Neural progenitor cell (in vitro differentiated cells): ENCODE results near the gene TEKT2. TPM values are rescaled to one million over a fixed set of nuclear protein-coding genes. Genes with fewer than 3 reads are reported as not detected.
A peak's percentile ranks its signal among the peaks of the same experiment; 100 is the strongest.

Experiments used
- DNase-seq: peaks from one replicate; pipeline ENCODE4 v3.0.0-alpha.2; 2016; ENCODE audit warnings: low spot score
- H2AFZ ChIP-seq: fragments of 200-600 bp; sonication (generic); replicated peaks from 2 replicates; pipeline ENCODE4 v1.6.1; 2016; ENCODE audit warnings: antibody characterized with exemption
- H3F3A ChIP-seq: fragments of 200-600 bp; sonication (generic); 2 replicates; pipeline ENCODE4 v1.6.1; 2016; ENCODE audit warnings: antibody characterized with exemption, low read depth
- H3K27ac ChIP-seq: fragments of 200-600 bp; sonication (generic); 2 replicates; pipeline ENCODE4 v1.5.1; 2016; ENCODE audit warnings: mild to moderate bottlenecking
- H3K27me3 ChIP-seq: fragments of 200-600 bp; sonication (generic); 2 replicates; pipeline ENCODE4 v1.6.1; 2016; ENCODE audit warnings: mild to moderate bottlenecking, moderate library complexity
- H3K36me3 ChIP-seq: fragments of 200-600 bp; sonication (generic); 2 replicates; pipeline ENCODE4 v1.5.1; 2016
- H3K4me1 ChIP-seq: fragments of 200-600 bp; sonication (generic); 2 replicates; pipeline ENCODE4 v1.6.1; 2016; ENCODE audit warnings: mixed run types
- H3K4me2 ChIP-seq: fragments of 200-600 bp; sonication (generic); 2 replicates; pipeline ENCODE4 v1.6.1; 2016
- H3K4me3 ChIP-seq: fragments of 200-600 bp; sonication (generic); 2 replicates; pipeline ENCODE4 v1.5.1; 2016
- H3K79me2 ChIP-seq: fragments of 200-600 bp; sonication (generic); 2 replicates; pipeline ENCODE4 v1.6.1; 2016; ENCODE audit warnings: low read depth
- H3K9ac ChIP-seq: fragments of 200-600 bp; sonication (generic); 2 replicates; pipeline ENCODE4 v1.6.1; 2016
- H3K9me3 ChIP-seq: fragments of 200-600 bp; sonication (generic); 2 replicates; pipeline ENCODE4 v1.5.1; 2016; ENCODE audit warnings: low read depth
- H4K20me1 ChIP-seq: fragments of 200-600 bp; sonication (generic); 2 replicates; pipeline ENCODE4 v1.6.1; 2016; ENCODE audit warnings: low read depth
- H3K27ac Mint-ChIP-seq: 3 replicates; pipeline ENCODE4 v1.8.0; 2021; ENCODE audit warnings: mixed read lengths
- H3K27me3 Mint-ChIP-seq: 2 replicates; pipeline ENCODE4 v1.8.0; 2022; ENCODE audit warnings: low read depth, mild to moderate bottlenecking, inconsistent platforms, moderate library complexity, mixed read lengths; ENCODE audit not compliant: insufficient read depth
- H3K36me3 Mint-ChIP-seq: 3 replicates; pipeline ENCODE4 v1.8.0; 2021; ENCODE audit warnings: mixed read lengths
- H3K4me1 Mint-ChIP-seq: 3 replicates; pipeline ENCODE4 v1.8.0; 2021; ENCODE audit warnings: mixed read lengths
- H3K4me3 Mint-ChIP-seq: 3 replicates; pipeline ENCODE4 v1.8.0; 2021; ENCODE audit warnings: mild to moderate bottlenecking, moderate library complexity, mixed read lengths
- H3K9me3 Mint-ChIP-seq: 3 replicates; pipeline ENCODE4 v1.8.0; 2020; ENCODE audit warnings: mixed read lengths
- EZH2 ChIP-seq: fragments of 200-600 bp; sonication (generic); IDR thresholded peaks from 2 replicates; pipeline ENCODE4 v1.6.1; 2017; ENCODE audit warnings: antibody characterized with exemption, mild to moderate bottlenecking, moderate library complexity
- EZH2phosphoT487 ChIP-seq: fragments of 200-600 bp; sonication (generic); IDR thresholded peaks from 2 replicates; pipeline ENCODE4 v1.6.1; 2017; ENCODE audit warnings: antibody characterized with exemption
- total RNA-seq: library from RNA; depleted of rRNA; stranded (reverse); fragments of >200 nt; gene quantifications from 2 replicates; pipeline ENCODE4 v1.2.3, GENCODE V29; 2015; ENCODE audit warnings: low replicate concordance
- TF ChIP-seq, protein P1 (sequence below): fragments of 200-600 bp; sonication (generic); IDR thresholded peaks from 2 replicates; pipeline ENCODE4 v1.5.1; 2017; ENCODE audit warnings: antibody characterized with exemption, mild to moderate bottlenecking

The TEKT2 gene
- total RNA-seq, 1 donor from 2014 or later, result 2.7 TPM

DNA sequence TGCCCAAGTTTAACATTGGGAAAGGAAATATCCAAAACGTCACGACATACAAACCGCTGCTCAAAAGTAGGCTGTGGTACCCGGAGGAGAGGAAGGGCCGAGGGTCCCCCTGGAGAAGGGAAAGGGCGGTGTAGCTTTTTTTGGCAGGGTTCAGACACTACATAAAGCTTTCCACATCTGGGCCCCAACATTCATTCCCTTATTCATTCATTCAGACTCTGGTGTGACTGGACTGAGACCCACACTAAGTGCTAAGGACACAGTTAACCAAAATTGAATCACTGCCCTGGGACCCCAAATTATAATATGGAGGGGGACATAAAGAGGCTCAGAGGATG is 51.4 kb downstream of the TEKT2 start:
- no peaks in the 10 kb centered on the region for H3K9me3 Mint-ChIP-seq
- H2AFZ ChIP-seq, result no peak overlapping the region
- peaks cover 4% of the 10 kb centered on the region for H3K36me3 Mint-ChIP-seq
- no peaks in the 10 kb centered on the region for H3F3A ChIP-seq
- H3K27me3 Mint-ChIP-seq, result no peaks in the 10 kb centered on the region
- H3K4me3 ChIP-seq, result no peak overlapping the region
- H3K36me3 ChIP-seq, result no peaks in the 10 kb centered on the region
- H3K4me2 ChIP-seq, result no peak overlapping the region
- H3K4me1 Mint-ChIP-seq, result peaks cover 7% of the 10 kb centered on the region
- DNase-seq, result no peak
- H3K9me3 ChIP-seq, result no peaks in the 10 kb centered on the region
- no peak overlapping the region for H3K27ac Mint-ChIP-seq
- H3K27me3 ChIP-seq, result no peaks in the 10 kb centered on the region
- no peaks in the 10 kb centered on the region for H3K4me1 ChIP-seq
- TF ChIP-seq EZH2phosphoT487 (no peak), EZH2 (no peak)
- TF ChIP-seq, protein P1, sequence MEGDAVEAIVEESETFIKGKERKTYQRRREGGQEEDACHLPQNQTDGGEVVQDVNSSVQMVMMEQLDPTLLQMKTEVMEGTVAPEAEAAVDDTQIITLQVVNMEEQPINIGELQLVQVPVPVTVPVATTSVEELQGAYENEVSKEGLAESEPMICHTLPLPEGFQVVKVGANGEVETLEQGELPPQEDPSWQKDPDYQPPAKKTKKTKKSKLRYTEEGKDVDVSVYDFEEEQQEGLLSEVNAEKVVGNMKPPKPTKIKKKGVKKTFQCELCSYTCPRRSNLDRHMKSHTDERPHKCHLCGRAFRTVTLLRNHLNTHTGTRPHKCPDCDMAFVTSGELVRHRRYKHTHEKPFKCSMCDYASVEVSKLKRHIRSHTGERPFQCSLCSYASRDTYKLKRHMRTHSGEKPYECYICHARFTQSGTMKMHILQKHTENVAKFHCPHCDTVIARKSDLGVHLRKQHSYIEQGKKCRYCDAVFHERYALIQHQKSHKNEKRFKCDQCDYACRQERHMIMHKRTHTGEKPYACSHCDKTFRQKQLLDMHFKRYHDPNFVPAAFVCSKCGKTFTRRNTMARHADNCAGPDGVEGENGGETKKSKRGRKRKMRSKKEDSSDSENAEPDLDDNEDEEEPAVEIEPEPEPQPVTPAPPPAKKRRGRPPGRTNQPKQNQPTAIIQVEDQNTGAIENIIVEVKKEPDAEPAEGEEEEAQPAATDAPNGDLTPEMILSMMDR, result no peak
- no peak overlapping the region for H3K27ac ChIP-seq
- H3K4me3 Mint-ChIP-seq, result no peak overlapping the region
- no peak overlapping the region for H3K9ac ChIP-seq
- no peaks in the 10 kb centered on the region for H3K79me2 ChIP-seq
- no peaks in the 10 kb centered on the region for H4K20me1 ChIP-seq

GRCh38 chr1:36135796-36136195 is 51.9 kb downstream of the TEKT2 start:
- H2AFZ ChIP-seq, result no peak overlapping the region
- no peak for DNase-seq
- TF ChIP-seq EZH2phosphoT487 (no peak), EZH2 (no peak)
- TF ChIP-seq, protein P1, result no peak
- no peaks in the 10 kb centered on the region for H3K9me3 Mint-ChIP-seq
- no peaks in the 10 kb centered on the region for H4K20me1 ChIP-seq
- peaks cover 4% of the 10 kb centered on the region for H3K36me3 Mint-ChIP-seq
- no peaks in the 10 kb centered on the region for H3K27me3 Mint-ChIP-seq
- no peaks in the 10 kb centered on the region for H3F3A ChIP-seq
- H3K4me3 Mint-ChIP-seq, result no peak overlapping the region
- H3K27ac Mint-ChIP-seq, result peak overlapping the region; percentile 32
- no peak overlapping the region for H3K27ac ChIP-seq
- H3K4me3 ChIP-seq, result no peak overlapping the region
- no peaks in the 10 kb centered on the region for H3K79me2 ChIP-seq
- H3K4me1 ChIP-seq, result no peaks in the 10 kb centered on the region
- no peaks in the 10 kb centered on the region for H3K9me3 ChIP-seq
- no peaks in the 10 kb centered on the region for H3K27me3 ChIP-seq
- H3K9ac ChIP-seq, result no peak overlapping the region
- no peak overlapping the region for H3K4me2 ChIP-seq
- H3K4me1 Mint-ChIP-seq, result peaks cover 7% of the 10 kb centered on the region
- no peaks in the 10 kb centered on the region for H3K36me3 ChIP-seq

- H3K9ac ChIP-seq, result no peak overlapping the region
- H3K27ac ChIP-seq, result no peak overlapping the region
- no peaks in the 10 kb centered on the region for H3K9me3 Mint-ChIP-seq
- H3K27me3 ChIP-seq, result no peaks in the 10 kb centered on the region
- H3K4me3 Mint-ChIP-seq, result no peak overlapping the region
- no peaks in the 10 kb centered on the region for H3F3A ChIP-seq
- peaks cover 7% of the 10 kb centered on the region for H3K4me1 Mint-ChIP-seq
- H3K4me3 ChIP-seq, result no peak overlapping the region
- no peaks in the 10 kb centered on the region for H3K79me2 ChIP-seq
- H4K20me1 ChIP-seq, result no peaks in the 10 kb centered on the region
- H3K4me1 ChIP-seq, result no peaks in the 10 kb centered on the region
- TF ChIP-seq EZH2phosphoT487 (no peak), EZH2 (no peak)
- TF ChIP-seq, protein P1, result no peak
- no peaks in the 10 kb centered on the region for H3K27me3 Mint-ChIP-seq
- H3K36me3 ChIP-seq, result no peaks in the 10 kb centered on the region
- DNase-seq, result no peak
- H3K27ac Mint-ChIP-seq, result no peak overlapping the region
- H2AFZ ChIP-seq, result no peak overlapping the region
- H3K9me3 ChIP-seq, result no peaks in the 10 kb centered on the region
- H3K36me3 Mint-ChIP-seq, result peaks cover 8% of the 10 kb centered on the region
- no peak overlapping the region for H3K4me2 ChIP-seq
These were observed 52.6 kb downstream of the TEKT2 start for GRCh38 chr1:36136535-36136934.

- Histone ChIP-seq H3K79me2 (peaks cover 4% of the 10 kb centered on the region), H3K36me3 (no peaks in the 10 kb centered on the region), H3K4me1 (no peaks in the 10 kb centered on the region), H3K27ac (no peak overlapping the region), H2AFZ (no peak overlapping the region), H3F3A (no peaks in the 10 kb centered on the region), H4K20me1 (no peaks in the 10 kb centered on the region), H3K9me3 (no peaks in the 10 kb centered on the region), H3K4me2 (no peak overlapping the region), H3K27me3 (no peaks in the 10 kb centered on the region), H3K4me3 (no peak overlapping the region), H3K9ac (no peak overlapping the region)
- DNase-seq, result no peak
- peaks cover 7% of the 10 kb centered on the region for H3K4me1 Mint-ChIP-seq
- H3K9me3 Mint-ChIP-seq, result no peaks in the 10 kb centered on the region
- H3K27ac Mint-ChIP-seq, result no peak overlapping the region
- H3K27me3 Mint-ChIP-seq, result no peaks in the 10 kb centered on the region
- no peak overlapping the region for H3K4me3 Mint-ChIP-seq
- H3K36me3 Mint-ChIP-seq, result peaks cover 8% of the 10 kb centered on the region
- no peak for TF ChIP-seq EZH2phosphoT487
- TF ChIP-seq EZH2, result no peak
- TF ChIP-seq, protein P1, result no peak
These were observed 53.3 kb downstream of the TEKT2 start for GRCh38 chr1:36137226-36137625.
